ENCODE results near the gene LAMA2. TPM values are rescaled to one million over a fixed set of nuclear protein-coding genes. Genes with fewer than 3 reads are reported as not detected.

The LAMA2 gene
- total RNA-seq, 1 donor from 2014 or later: 344 TPM

GRCh38 chr6:128993166-128993565 lies 110.2 kb downstream of the LAMA2 start:
- DNase-seq (ENCODE audit: low spot score): no peak
- intact Hi-C loops (cut with DNase I): no loop called here

DNA sequence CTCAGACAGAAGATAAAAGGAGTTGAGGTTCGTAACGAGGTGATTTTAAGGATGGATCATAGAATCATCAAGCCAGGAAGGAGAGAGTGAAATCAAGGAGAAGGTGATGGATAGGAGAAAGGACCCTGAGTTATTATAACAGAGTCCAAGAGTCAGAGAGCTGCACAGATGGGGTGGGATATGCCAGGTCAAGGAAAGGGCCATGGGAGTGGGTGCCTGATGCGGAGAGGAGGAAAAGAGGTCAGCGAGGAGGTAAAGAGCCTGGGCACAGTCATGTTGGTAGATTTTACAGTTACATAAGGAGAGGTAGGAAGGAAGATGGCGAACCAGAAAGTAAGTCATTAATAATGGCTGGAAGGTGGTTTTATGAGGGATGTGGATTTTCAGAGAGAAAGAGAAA lies 114.9 kb downstream of the LAMA2 start:
- intact Hi-C loops (cut with DNase I): no loop called here

DNA sequence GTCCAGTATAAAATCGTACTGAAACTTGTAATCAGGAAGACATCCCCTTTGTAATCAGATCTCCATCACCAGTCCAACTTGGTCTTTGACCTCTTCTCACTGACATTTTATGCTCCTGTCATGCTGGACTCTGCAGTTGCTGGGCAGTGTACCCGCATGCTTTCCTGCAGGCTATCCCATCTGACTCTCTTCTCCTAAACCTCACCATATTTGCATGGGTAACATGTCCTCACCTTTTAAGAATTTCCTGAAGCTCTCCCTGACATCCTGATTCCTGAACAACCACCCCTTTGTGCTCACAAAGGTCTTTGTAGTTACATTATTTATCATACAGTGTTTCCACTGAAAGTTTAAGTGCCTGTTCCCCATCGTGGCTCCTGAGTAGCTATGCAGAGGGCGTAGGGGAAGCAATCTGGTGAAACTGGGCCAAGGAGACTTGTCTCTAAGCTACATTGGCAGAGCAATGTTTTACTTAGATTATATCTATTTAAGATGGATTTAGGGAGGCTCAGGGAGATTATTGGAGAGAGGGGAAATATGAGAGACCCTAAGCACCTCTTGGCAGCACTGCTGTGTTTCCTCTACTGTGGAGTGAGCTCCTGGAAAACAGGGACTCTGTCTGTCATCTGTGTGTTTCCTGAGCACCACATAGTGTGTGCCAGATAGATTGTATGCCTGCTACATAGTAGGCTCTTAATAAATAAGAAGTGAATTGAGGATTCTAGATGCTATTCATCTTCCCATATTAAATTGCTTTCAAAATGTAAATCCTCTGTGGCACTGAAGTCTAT lies 124.0 kb downstream of the LAMA2 start:
- no peak for DNase-seq (ENCODE audit: low spot score)
- intact Hi-C loops (cut with DNase I): no loop called here

More for the DNA sequence above, 114.9 kb downstream of the LAMA2 start:
- DNase-seq (ENCODE audit: low spot score): no peak

- intact Hi-C loops (cut with DNase I): no loop called here
- DNase-seq (ENCODE audit: low spot score): no peak
Observed at GRCh38 chr6:129007701-129008373, 124.9 kb downstream of the LAMA2 start.

- intact Hi-C loops (cut with DNase I): no loop called here
Observed at GRCh38 chr6:129008591-129008990, 125.7 kb downstream of the LAMA2 start.

DNA sequence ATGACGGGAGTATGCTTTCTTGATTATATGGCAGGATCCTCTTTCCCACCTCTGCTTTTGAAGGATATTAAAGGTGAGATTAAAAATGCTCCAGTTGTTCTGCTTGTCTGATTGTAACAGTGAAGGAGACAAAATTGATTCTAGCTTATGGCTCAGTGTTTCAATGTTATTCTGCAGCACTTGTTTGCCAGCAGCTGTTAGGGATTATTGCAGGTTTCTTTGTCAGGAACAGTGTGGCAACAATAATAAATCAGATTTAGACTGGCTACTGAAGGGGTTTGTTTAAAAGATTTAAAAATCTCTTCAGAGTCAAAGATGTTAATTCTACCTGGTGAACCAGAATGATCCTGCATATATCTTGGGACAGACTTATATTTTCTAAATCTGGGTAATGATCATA lies 126.9 kb downstream of the LAMA2 start:
- intact Hi-C loops (cut with DNase I): no loop called here
- DNase-seq (ENCODE audit: low spot score): no peak

More at GRCh38 chr6:129008591-129008990, 125.7 kb downstream of the LAMA2 start:
- no peak for DNase-seq (ENCODE audit: low spot score)

DNA sequence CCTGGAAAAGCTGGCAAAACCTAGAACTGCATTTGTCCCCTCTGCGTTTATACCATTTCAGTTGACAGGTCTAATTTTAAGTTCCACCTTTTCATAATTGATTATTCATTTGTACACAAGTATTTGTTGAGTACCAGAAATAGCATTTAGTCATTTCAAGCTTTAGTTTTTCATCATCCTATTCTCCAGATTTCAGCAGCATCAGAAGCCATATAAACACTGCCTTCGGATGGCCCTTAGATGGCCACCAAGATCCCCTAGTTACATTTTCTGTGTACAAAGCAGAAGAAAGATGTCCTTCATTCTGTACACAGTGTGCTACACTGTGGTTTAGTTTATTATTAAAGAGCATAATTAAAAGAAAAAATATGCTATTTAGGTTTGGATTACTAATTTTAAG lies 131.4 kb downstream of the LAMA2 start:
- intact Hi-C loops (cut with DNase I): no loop called here

GRCh38 chr6:129015721-129016120 lies 132.8 kb downstream of the LAMA2 start:
- intact Hi-C loops (cut with DNase I): no loop called here
- no peak for DNase-seq (ENCODE audit: low spot score)

More for the DNA sequence above, 131.4 kb downstream of the LAMA2 start:
- no peak for DNase-seq (ENCODE audit: low spot score)

GRCh38 chr6:129016844-129017243 lies 133.9 kb downstream of the LAMA2 start:
- no peak for DNase-seq (ENCODE audit: low spot score)
- intact Hi-C loops (cut with DNase I): no loop called here

DNA sequence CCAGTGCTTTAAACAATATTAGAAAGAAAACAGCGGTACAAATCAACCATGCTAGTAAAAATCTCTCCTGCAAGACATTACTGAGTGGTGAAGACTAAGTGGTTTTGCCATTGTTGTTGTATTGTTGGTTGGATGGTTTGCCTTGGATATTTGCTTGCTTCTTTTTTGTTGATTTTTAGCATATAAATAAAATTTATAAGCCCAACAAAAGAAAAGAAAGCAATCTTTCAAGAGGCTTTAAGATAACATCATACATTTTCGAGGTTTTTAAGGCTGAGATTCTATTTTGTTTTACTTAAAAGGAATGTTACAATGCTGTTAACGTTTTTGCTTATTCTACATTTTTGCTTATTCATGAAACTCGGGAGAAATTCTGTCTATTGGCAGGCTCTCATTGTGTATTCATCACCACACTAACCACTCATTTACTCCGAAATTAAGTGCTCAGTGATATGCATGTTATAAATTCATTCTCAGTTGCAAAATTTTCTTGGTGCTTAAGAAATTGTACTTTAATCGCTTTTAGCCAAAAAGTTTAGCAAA lies 139.1 kb downstream of the LAMA2 start:
- intact Hi-C loops (cut with DNase I): no loop called here
- no peak for DNase-seq (ENCODE audit: low spot score)

GRCh38 chr6:129026601-129027000 lies 143.7 kb downstream of the LAMA2 start:
- intact Hi-C loops (cut with DNase I): no loop called here
- DNase-seq (ENCODE audit: low spot score): no peak

GRCh38 chr6:129029778-129030177 lies 146.8 kb downstream of the LAMA2 start:
- no peak for DNase-seq (ENCODE audit: low spot score)
- intact Hi-C loops (cut with DNase I): no loop called here

GRCh38 chr6:129030215-129030614 lies 147.3 kb downstream of the LAMA2 start:
- intact Hi-C loops (cut with DNase I): no loop called here
- DNase-seq (ENCODE audit: low spot score): no peak

DNA sequence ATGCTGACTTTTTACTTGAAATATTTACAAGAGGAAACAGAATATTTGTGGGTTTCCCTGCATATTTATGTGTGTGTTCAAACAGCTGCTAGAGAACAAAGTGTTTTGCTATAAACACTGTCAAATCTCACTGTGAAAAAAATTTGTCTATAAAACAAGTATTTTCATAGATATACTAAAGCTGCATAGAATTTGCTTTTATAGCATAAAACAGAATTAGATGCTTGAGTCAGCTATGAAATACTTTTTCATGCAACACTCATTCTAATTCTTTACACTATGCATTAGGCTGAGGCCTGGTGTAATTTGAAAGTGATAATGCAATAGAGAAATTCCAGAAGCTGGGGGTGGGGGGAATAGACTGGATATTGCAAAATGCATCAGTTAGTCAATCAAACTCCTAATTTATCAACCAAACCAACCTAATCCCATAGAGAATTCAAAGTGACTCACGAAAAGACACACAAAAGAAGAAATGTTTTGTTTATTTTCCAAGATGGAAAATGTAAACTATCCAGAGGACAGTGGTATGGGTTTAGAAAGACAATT lies 148.2 kb downstream of the LAMA2 start:
- DNase-seq (ENCODE audit: low spot score): no peak
- intact Hi-C loops (cut with DNase I): no loop called here

DNA sequence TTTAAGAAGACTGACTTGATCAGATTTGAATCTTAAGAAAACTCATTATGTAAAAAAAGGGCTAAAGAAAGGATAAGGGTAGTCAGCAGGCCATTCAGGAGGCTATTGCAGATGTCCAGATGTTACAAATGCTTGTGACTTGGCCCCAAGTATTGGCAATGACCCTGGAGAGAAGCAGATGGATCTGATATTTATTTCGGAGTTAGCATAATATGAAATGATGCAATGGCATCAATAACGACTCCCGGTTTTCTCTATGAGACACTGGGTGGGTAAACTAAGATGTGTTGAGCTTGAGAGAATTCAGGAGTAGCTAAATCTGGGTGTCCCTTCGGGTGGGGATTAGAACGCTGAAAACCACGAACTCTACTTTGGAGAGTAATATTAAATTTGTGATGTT lies 149.7 kb downstream of the LAMA2 start:
- DNase-seq (ENCODE audit: low spot score): no peak
- intact Hi-C loops (cut with DNase I): no loop called here

GRCh38 chr6:129033180-129033579 lies 150.2 kb downstream of the LAMA2 start:
- DNase-seq (ENCODE audit: low spot score): no peak
- intact Hi-C loops (cut with DNase I): no loop called here

DNA sequence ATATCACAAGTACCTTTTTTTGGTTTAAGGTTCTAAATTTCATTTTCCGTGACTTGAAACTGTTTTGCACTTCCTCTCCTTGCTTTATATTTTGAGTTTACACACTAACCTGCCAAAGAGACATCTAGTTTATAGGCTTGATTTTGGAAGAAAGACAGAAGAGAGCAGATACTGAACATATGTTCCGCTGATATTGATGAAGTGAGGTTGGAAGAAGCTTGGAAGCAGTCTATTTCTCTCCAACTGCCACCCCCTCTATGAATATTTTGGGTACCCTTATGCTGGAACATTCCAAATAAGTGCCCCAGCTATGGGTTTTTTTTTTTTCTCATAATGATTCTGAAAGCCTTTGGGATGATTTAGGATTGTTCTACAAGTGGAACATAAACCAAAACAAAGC lies 150.6 kb downstream of the LAMA2 start:
- no peak for DNase-seq (ENCODE audit: low spot score)
- intact Hi-C loops (cut with DNase I): no loop called here

DNA sequence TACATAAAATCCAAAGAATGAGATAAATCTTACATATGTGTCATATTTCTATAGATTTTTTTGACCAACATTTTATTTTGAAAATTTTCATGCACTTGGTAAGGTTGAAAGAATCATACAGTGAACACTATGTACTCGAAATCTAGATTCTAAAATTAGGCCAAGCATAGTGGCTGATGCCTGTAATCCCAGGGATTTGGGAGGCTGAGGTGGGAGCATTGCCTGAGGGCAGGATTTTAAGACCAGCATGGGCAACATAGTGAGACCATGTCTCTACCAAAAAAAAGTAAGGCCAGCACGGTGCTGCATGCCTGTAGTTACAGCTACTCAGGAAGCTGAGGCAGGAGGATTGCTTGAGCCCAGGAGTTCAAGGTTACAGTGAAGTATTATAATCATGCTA lies 158.6 kb downstream of the LAMA2 start:
- no peak for DNase-seq (ENCODE audit: low spot score)
- intact Hi-C loops (cut with DNase I): no loop called here

DNA sequence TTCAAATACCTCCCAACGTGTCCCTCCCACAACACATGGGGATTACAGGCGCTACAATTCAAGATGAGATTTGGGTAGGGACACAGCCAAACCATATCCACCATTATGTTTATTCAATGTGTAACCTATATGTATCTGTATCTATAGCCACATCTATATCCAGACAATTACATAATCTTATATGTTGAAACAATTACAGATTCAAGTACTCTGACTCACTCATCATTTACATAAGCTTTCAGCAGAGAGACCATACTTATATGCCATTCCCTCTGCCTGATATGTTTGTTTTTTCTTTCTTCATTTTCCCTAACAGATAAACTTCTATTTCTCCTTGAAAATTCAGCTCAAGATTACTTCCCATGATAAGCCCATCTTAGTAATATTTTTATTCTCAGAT lies 163.6 kb downstream of the LAMA2 start:
- intact Hi-C loops (cut with DNase I): no loop called here

GRCh38 chr6:129047834-129048233 lies 164.9 kb downstream of the LAMA2 start:
- DNase-seq (ENCODE audit: low spot score): no peak
- intact Hi-C loops (cut with DNase I): no loop called here

More for the DNA sequence above, 163.6 kb downstream of the LAMA2 start:
- DNase-seq (ENCODE audit: low spot score): no peak

DNA sequence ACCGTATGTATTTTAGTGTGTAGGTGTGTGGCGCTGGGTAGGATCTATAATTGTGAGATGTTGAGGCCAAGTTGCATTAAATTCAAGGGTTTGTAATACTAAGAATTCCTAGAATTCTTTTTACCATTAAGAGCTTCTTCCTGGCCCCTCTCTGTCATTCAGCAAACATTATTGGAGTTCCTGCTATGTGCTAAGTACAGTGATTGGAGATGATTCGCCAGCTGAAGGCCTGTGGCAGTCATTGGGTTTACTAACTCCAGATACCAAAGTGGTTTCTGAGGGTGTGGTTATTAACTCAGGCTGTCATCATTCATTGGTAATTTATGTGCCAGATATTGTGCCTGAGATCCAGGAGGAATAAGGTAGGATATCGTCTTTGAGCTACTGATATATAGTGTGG lies 167.1 kb downstream of the LAMA2 start:
- intact Hi-C loops (cut with DNase I): no loop called here
- DNase-seq (ENCODE audit: low spot score): no peak

Data from cardiac septum (tissue), 1 donor.